HL-60 (cell line): Measurements from ENCODE around the gene USP31.

Source experiments
- DNase-seq, 2 experiments: peaks; one replicate each; pipeline ENCODE4 v3.0.0-alpha.2; 2010 to 2020; ENCODE audit warnings: low read depth in 1 of 2, low spot score in 1 of 2
- H3K27ac ChIP-seq: fragments of 250-450 bp; sonication (Bioruptor Pico); replicated peaks from 2 replicates; pipeline ENCODE4 v1.5.1; 2020; ENCODE audit warnings: mild to moderate bottlenecking, moderate library complexity
- H3K27me3 ChIP-seq: fragments of 250-450 bp; sonication (Bioruptor Pico); 2 replicates; pipeline ENCODE4 v1.5.1; 2021; ENCODE audit warnings: mild to moderate bottlenecking, moderate library complexity; ENCODE audit not compliant: insufficient read depth, poor library complexity, severe bottlenecking
- H3K4me3 ChIP-seq: replicated peaks from 2 replicates; pipeline ENCODE4 v1.5.1; 2011; ENCODE audit warnings: mild to moderate bottlenecking, control low read depth, low read length; ENCODE audit not compliant: insufficient read depth
- GABPA ChIP-seq: IDR thresholded peaks from 2 replicates; pipeline ENCODE4 v1.6.1; 2012; ENCODE audit warnings: low read depth
- POLR2AphosphoS5 ChIP-seq: IDR thresholded peaks from 2 replicates; pipeline ENCODE4 v1.6.1; 2012; ENCODE audit warnings: low read depth
- SPI1 ChIP-seq: IDR thresholded peaks from 2 replicates; pipeline ENCODE4 v1.6.1; 2012; ENCODE audit warnings: low read depth, mild to moderate bottlenecking, borderline replicate concordance
- long read RNA-seq: library from polyadenylated mRNA; unstranded; transcript quantifications from one replicate; pipeline ENCODE4 v2.0.0, GENCODE V29; 2020
- TF ChIP-seq, protein P1 (sequence below): IDR thresholded peaks from one replicate; pipeline ENCODE4 v1.5.1; 2011; ENCODE audit warnings: low read length, control low read depth, inconsistent platforms; ENCODE audit not compliant: insufficient read depth
- TF ChIP-seq, protein P2 (sequence below): IDR thresholded peaks from 2 replicates; pipeline ENCODE4 v1.6.1; 2012; ENCODE audit warnings: low read depth; ENCODE audit not compliant: insufficient replicate concordance

USP31 gene, protein sequence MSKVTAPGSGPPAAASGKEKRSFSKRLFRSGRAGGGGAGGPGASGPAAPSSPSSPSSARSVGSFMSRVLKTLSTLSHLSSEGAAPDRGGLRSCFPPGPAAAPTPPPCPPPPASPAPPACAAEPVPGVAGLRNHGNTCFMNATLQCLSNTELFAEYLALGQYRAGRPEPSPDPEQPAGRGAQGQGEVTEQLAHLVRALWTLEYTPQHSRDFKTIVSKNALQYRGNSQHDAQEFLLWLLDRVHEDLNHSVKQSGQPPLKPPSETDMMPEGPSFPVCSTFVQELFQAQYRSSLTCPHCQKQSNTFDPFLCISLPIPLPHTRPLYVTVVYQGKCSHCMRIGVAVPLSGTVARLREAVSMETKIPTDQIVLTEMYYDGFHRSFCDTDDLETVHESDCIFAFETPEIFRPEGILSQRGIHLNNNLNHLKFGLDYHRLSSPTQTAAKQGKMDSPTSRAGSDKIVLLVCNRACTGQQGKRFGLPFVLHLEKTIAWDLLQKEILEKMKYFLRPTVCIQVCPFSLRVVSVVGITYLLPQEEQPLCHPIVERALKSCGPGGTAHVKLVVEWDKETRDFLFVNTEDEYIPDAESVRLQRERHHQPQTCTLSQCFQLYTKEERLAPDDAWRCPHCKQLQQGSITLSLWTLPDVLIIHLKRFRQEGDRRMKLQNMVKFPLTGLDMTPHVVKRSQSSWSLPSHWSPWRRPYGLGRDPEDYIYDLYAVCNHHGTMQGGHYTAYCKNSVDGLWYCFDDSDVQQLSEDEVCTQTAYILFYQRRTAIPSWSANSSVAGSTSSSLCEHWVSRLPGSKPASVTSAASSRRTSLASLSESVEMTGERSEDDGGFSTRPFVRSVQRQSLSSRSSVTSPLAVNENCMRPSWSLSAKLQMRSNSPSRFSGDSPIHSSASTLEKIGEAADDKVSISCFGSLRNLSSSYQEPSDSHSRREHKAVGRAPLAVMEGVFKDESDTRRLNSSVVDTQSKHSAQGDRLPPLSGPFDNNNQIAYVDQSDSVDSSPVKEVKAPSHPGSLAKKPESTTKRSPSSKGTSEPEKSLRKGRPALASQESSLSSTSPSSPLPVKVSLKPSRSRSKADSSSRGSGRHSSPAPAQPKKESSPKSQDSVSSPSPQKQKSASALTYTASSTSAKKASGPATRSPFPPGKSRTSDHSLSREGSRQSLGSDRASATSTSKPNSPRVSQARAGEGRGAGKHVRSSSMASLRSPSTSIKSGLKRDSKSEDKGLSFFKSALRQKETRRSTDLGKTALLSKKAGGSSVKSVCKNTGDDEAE (N-terminal part only)
- long read RNA-seq: 0 reads

DNA sequence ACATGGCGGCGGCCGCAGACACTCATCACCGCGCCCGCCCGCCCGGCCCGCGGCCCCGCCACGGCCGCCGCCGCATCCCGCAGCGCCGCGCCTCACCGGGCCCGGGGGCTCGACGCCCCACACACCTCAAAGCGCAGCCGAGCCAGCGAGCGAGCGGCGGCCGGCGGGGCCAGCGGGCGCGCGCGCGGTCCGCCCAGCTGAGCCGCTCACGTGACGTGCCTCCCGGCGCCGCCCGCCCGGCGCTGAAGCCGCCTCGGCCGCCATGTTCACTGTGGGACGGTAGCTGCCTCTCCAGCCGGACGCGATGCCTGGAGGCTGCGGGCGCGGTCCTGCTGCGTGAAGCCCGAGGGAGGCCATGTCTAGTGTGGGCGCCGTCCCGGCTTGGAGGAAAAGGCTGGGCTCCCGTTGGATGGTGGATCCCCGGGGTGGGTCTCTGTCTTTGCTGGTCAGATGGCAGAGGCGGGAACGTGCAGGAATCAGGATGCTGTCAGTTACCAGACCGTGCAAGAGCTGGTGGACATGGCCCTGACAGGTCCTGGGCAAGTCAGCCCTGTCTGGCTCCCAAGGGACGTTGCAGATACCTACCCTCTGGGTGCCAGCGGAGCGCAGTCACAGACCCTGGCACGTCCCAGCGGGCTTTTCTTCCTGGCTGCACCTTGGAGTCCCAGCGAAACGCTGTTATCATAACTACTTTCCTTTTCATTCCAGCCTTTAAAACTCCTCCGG is at the start of gene USP31:
USP31 (minus strand) TSS at position 186 of the 726 bp plus-strand sequence; CDS start at position 4, 182 bp downstream.
- peak; percentile 87 to 95 for DNase-seq
- Histone ChIP-seq H3K27me3 (no peaks in the 10 kb centered on the region), H3K27ac (0 out of 2 replicates have a peak within 1 kb of the TSS, but pooled peaks have one; percentile 35), H3K4me3 (peak within 1 kb of the TSS; percentile 85)
- no peak for TF ChIP-seq SPI1
- TF ChIP-seq GABPA: no peak

DNA sequence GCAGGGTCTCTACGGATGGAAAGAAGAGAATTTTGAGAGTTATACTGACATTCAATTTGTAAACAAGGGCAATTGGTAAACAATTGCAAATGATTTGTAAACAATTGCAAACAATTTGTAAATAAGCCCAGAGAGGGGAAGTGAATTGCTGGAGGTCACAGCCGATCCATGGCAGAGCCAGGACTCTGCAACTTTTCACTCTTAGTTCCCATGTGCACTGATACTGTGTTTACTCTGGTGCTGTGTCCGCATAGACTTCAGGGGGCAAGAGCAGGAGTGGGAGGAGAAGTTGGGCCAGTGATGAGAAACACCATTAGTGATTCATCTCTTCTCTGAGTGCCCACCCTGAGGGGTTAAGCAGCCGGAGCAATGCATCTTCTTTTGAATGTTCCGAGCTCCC is 47.3 kb upstream of the USP31 start:
- no peak overlapping the region for H3K27ac ChIP-seq
- DNase-seq: no peak
- H3K4me3 ChIP-seq: no peak overlapping the region
- no peaks in the 10 kb centered on the region for H3K27me3 ChIP-seq
- no peak for TF ChIP-seq POLR2AphosphoS5
- no peak for TF ChIP-seq SPI1
- TF ChIP-seq, protein P1, sequence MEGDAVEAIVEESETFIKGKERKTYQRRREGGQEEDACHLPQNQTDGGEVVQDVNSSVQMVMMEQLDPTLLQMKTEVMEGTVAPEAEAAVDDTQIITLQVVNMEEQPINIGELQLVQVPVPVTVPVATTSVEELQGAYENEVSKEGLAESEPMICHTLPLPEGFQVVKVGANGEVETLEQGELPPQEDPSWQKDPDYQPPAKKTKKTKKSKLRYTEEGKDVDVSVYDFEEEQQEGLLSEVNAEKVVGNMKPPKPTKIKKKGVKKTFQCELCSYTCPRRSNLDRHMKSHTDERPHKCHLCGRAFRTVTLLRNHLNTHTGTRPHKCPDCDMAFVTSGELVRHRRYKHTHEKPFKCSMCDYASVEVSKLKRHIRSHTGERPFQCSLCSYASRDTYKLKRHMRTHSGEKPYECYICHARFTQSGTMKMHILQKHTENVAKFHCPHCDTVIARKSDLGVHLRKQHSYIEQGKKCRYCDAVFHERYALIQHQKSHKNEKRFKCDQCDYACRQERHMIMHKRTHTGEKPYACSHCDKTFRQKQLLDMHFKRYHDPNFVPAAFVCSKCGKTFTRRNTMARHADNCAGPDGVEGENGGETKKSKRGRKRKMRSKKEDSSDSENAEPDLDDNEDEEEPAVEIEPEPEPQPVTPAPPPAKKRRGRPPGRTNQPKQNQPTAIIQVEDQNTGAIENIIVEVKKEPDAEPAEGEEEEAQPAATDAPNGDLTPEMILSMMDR: no peak
- TF ChIP-seq GABPA: no peak
- TF ChIP-seq, protein P2, sequence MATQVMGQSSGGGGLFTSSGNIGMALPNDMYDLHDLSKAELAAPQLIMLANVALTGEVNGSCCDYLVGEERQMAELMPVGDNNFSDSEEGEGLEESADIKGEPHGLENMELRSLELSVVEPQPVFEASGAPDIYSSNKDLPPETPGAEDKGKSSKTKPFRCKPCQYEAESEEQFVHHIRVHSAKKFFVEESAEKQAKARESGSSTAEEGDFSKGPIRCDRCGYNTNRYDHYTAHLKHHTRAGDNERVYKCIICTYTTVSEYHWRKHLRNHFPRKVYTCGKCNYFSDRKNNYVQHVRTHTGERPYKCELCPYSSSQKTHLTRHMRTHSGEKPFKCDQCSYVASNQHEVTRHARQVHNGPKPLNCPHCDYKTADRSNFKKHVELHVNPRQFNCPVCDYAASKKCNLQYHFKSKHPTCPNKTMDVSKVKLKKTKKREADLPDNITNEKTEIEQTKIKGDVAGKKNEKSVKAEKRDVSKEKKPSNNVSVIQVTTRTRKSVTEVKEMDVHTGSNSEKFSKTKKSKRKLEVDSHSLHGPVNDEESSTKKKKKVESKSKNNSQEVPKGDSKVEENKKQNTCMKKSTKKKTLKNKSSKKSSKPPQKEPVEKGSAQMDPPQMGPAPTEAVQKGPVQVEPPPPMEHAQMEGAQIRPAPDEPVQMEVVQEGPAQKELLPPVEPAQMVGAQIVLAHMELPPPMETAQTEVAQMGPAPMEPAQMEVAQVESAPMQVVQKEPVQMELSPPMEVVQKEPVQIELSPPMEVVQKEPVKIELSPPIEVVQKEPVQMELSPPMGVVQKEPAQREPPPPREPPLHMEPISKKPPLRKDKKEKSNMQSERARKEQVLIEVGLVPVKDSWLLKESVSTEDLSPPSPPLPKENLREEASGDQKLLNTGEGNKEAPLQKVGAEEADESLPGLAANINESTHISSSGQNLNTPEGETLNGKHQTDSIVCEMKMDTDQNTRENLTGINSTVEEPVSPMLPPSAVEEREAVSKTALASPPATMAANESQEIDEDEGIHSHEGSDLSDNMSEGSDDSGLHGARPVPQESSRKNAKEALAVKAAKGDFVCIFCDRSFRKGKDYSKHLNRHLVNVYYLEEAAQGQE: no peak

DNA sequence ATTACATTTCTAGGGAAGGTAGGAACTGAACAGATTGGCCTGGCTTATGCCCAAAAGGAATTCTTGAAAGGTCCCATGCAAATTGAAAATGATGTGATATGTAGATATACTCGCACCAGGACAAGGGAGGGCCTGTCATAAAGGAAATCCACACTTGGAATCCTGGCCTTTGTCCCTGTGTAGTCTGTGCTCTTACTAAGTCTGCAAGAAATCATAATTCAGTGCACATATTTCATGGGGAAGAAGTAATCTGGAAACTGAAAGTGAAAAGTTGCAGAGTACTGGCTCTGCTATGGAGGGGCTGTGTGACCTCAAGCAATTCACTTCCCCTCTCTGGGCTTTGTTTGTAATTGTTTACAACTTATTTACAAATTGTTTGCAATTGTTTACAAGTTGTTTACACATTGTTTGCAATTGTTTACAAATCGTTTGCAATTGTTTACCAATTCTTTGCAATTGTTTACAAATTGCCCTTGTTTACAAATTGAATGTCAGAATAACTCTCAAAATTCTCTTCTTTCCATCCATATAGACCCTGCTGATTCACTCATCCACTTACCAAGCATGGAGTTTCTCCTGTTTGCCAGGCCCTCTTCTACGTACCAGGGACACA is 46.2 kb upstream of the USP31 start:
- no peak for TF ChIP-seq POLR2AphosphoS5
- TF ChIP-seq, protein P1: no peak
- TF ChIP-seq, protein P2: no peak
- Histone ChIP-seq H3K4me3 (no peak overlapping the region), H3K27ac (no peak overlapping the region), H3K27me3 (no peaks in the 10 kb centered on the region)
- DNase-seq: no peak
